GM12875 (cell line): Measurements from ENCODE around the gene CNTNAP2.
"Not testable (repeated sequence)": the region's sequence is repeated elsewhere in the genome, so short reads cannot be mapped to it uniquely, and the experiment has no call there.

Source experiments
- H3K4me3 ChIP-seq: one replicate; pipeline ENCODE4 v1.5.1; 2011; ENCODE audit warnings: low read depth, low read length, control low read depth
- TF ChIP-seq, protein P1 (sequence below): IDR thresholded peaks from 2 replicates; pipeline ENCODE4 v1.5.1; 2011; ENCODE audit warnings: low read depth, mild to moderate bottlenecking, control low read depth, inconsistent platforms, low read length, moderate library complexity, borderline replicate concordance; ENCODE audit not compliant: insufficient read depth

CNTNAP2 gene

GRCh38 chr7:146235195-146235594 lies 118.6 kb downstream of the CNTNAP2 start:
- no peak overlapping the region for H3K4me3 ChIP-seq
- TF ChIP-seq, protein P1, sequence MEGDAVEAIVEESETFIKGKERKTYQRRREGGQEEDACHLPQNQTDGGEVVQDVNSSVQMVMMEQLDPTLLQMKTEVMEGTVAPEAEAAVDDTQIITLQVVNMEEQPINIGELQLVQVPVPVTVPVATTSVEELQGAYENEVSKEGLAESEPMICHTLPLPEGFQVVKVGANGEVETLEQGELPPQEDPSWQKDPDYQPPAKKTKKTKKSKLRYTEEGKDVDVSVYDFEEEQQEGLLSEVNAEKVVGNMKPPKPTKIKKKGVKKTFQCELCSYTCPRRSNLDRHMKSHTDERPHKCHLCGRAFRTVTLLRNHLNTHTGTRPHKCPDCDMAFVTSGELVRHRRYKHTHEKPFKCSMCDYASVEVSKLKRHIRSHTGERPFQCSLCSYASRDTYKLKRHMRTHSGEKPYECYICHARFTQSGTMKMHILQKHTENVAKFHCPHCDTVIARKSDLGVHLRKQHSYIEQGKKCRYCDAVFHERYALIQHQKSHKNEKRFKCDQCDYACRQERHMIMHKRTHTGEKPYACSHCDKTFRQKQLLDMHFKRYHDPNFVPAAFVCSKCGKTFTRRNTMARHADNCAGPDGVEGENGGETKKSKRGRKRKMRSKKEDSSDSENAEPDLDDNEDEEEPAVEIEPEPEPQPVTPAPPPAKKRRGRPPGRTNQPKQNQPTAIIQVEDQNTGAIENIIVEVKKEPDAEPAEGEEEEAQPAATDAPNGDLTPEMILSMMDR = no peak

DNA sequence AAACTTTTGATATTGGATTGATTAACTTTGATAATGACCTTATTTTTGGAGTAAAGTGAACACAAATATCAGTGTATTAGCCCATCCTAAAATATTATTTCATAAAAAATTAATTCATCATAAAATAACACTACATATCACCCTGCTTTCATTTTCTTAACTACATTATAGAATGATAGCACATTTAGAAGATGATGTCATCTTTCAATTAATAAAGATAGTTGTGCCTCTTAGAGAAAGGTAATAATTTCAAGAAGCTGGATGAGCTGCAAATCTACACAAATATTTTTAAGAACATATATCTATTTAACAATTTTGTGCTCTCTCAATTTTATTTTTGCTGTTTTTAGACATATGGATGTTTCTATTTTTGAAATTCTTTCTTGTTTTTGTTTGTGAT lies 126.1 kb downstream of the CNTNAP2 start:
- TF ChIP-seq, protein P1 = no peak
- H3K4me3 ChIP-seq = no peak overlapping the region

DNA sequence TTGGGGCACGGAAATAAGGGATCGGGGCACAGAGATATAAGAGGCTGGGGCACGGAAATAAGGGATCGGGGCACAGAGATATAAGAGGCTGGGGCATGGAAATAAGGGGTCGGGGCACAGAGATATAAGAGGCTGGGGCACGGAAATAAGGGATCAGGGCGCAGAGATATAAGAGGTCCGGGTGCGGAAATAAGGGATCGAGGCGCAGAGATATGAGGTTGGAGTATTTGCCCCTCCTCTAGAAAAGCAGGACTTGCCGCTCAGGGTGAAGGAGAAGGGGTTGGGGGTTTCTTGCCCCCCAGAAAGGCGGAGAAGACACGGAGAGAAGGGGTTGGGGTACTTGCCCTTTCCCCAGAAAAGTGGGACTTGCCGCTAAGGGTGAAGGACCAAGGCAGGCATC lies 131.4 kb downstream of the CNTNAP2 start:
- H3K4me3 ChIP-seq = not testable (repeated sequence)

DNA sequence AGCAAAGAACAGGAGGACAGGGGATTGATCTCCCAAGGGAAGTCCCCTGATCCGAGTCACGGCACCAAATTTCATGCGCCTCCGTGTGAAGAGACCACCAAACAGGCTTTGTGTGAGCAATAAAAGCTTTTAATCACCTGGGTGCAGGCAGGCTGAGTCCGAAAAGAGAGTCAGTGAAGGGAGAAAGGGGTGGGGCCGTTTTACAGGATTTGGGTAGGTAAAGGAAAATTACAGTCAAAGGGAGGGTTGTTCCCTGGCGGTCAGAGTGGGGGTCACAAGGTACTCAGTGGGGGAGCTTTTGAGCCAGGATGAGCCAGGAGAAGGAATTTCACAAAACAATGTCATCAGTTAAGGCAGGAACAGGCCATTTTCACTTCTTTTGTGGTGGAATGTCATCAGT lies 132.1 kb downstream of the CNTNAP2 start:
- H3K4me3 ChIP-seq = not testable (repeated sequence)

- TF ChIP-seq, protein P1 = no peak
- no peak overlapping the region for H3K4me3 ChIP-seq
These were observed 132.7 kb downstream of the CNTNAP2 start for GRCh38 chr7:146249272-146249671.

GRCh38 chr7:146255609-146256008 lies 139.0 kb downstream of the CNTNAP2 start:
- no peak overlapping the region for H3K4me3 ChIP-seq
- TF ChIP-seq, protein P1 = no peak

DNA sequence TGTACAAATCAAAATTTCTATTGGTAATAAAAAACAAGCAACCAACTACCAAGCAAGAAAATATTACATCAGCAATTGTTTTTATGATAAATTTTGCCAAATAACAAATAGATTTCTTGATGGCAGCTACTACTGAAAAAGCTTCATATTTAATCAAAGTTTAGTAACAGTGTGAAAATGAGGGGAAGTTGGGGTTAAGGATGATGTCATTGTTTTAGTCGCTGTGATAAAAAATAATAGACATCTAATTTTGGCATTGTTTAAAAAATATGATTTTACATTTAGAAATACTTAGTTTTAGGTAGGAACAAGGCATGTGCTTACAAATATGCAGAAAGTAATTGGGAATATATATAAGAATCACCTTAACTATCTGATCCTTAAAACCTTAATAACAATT lies 145.9 kb downstream of the CNTNAP2 start:
- no peak overlapping the region for H3K4me3 ChIP-seq
- TF ChIP-seq, protein P1 = no peak

GRCh38 chr7:146276888-146277287 lies 160.3 kb downstream of the CNTNAP2 start:
- H3K4me3 ChIP-seq = no peak overlapping the region
- TF ChIP-seq, protein P1 = no peak
